GM12873 (cell line): ENCODE measurements around the gene ADAMTS8.

Experiments used
- CTCF ChIP-seq: IDR thresholded peaks from 2 replicates; pipeline ENCODE4 v1.5.1; 2012; ENCODE audit warnings: low read depth, mild to moderate bottlenecking, moderate library complexity, low read length, control low read depth; ENCODE audit not compliant: insufficient read depth; ENCODE audit errors: missing control alignments

ADAMTS8 gene

GRCh38 chr11:130473795-130474377 is 45.5 kb upstream of the ADAMTS8 start:
- TF ChIP-seq CTCF = no peak

- no peak for TF ChIP-seq CTCF
These were observed 44.8 kb upstream of the ADAMTS8 start for GRCh38 chr11:130473056-130473794.

GRCh38 chr11:130472434-130472961 is 44.1 kb upstream of the ADAMTS8 start:
- TF ChIP-seq CTCF = no peak

GRCh38 chr11:130471731-130472433 is 43.5 kb upstream of the ADAMTS8 start:
- TF ChIP-seq CTCF = no peak

- no peak for TF ChIP-seq CTCF
These were observed 42.7 kb upstream of the ADAMTS8 start for GRCh38 chr11:130470832-130471706.

- TF ChIP-seq CTCF = no peak
These were observed 40.8 kb upstream of the ADAMTS8 start for GRCh38 chr11:130469181-130469580.
